AG09319 (cell line): ENCODE results near the gene CCDC197.

Source experiments
- DNase-seq: peaks from one replicate; pipeline ENCODE4 v3.0.0-alpha.2; 2010; ENCODE audit warnings: low read depth; ENCODE audit errors: extremely low read depth
- TF ChIP-seq, protein P1 (sequence below): IDR thresholded peaks from 2 replicates; pipeline ENCODE4 v1.5.1; 2011; ENCODE audit warnings: low read depth, mild to moderate bottlenecking, inconsistent platforms, low read length, moderate library complexity

CCDC197 gene

DNA sequence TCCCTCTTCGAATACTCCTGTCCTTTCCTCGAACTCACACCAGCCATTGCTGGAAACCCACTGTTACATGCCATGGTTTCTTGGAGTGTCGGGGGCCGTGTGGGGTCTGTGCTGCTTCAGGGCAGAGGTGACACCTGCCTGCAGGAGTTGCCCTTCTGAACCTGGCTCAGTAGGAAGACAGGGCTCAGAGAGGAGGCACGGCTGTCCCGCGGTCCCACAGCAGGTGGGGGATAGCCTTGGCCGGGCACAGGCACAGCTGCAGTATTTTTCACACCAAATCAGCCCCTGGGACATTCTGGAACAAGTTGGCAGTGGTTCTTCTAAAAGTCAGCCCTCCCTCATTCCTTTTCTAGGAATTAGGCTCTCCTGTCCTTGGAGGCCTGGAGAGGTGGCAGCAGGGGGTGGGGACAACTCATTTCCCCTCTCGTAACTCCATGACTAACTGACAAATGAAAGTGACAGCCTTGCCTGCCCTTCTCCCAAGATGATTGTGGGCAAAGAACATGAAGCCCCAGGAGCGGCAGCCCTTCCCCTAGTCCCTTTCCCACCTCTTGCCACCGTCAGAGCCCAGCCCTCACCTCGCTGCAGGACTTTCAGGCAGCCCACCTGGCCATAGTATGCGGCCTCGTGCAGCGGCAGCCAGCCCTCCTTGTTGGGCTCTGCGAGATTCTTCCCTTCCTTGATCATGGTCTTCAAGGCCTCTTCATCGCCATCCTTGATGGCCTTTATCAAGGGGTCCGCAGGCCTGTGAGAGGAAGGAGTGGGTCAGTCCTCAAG is 43.2 kb upstream of the CCDC197 start:
- TF ChIP-seq, protein P1, sequence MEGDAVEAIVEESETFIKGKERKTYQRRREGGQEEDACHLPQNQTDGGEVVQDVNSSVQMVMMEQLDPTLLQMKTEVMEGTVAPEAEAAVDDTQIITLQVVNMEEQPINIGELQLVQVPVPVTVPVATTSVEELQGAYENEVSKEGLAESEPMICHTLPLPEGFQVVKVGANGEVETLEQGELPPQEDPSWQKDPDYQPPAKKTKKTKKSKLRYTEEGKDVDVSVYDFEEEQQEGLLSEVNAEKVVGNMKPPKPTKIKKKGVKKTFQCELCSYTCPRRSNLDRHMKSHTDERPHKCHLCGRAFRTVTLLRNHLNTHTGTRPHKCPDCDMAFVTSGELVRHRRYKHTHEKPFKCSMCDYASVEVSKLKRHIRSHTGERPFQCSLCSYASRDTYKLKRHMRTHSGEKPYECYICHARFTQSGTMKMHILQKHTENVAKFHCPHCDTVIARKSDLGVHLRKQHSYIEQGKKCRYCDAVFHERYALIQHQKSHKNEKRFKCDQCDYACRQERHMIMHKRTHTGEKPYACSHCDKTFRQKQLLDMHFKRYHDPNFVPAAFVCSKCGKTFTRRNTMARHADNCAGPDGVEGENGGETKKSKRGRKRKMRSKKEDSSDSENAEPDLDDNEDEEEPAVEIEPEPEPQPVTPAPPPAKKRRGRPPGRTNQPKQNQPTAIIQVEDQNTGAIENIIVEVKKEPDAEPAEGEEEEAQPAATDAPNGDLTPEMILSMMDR: no peak
- no peak for DNase-seq

DNA sequence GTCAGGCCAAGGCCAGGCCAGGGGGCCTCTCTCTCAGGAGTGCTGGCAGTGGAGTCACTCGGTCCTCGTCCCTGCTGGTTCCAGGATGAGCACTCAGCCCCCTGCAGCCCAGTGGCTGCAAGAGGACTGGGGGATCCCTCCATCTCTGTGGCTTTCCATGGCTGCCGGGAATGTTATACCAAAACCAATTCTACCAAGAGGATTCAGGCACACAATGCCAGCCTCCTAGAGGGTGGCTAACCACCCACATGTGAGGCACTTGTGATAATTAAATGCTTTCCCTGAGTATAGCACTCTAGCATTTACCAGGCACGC is 42.6 kb upstream of the CCDC197 start:
- TF ChIP-seq, protein P1: no peak
- no peak for DNase-seq

DNA sequence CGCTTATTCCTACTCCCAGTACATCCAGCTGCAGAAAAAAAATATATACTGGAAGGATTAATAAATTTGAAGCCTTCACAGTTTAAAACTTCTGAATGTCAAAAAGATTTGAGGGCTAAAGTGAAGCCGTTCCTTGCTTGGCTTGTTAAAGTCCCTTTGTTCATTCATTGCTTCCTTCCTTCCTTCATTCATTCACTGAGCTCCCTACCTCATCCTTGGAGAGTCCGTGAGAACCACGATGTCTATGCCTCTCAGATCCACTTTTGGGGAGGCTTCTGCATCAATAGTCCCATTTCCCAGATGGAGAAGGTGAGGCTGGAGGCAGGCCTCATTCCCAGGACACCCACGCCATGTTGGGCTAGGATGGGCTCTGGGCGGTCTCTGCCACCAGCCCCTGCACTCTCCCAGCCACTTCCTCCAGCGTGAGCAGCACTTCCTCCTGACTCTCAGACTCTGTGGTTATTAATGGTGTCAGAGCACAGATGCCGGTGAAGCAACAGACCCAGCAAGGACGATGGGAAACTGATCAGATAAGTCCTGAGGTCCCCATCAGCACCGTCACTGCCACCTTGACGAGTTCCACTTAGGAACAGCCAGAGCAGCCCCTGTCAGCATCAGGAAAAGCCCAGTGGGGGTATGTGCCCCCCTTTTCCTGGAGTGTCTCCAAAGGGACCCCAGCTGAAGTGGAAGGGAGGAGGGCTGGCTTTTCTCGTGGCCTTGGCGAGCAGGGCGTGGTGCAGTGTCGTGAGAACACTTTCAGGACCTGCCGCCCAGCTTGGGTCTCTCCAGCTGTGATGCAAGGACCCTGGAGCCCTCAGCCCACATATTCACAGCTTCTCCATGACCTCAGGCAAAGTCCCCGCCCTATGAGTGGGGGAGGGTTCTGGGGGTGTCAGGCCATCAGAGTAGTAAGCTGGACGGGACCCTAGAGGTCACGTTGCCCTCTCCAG is 41.9 kb upstream of the CCDC197 start:
- TF ChIP-seq, protein P1: no peak
- no peak for DNase-seq

DNA sequence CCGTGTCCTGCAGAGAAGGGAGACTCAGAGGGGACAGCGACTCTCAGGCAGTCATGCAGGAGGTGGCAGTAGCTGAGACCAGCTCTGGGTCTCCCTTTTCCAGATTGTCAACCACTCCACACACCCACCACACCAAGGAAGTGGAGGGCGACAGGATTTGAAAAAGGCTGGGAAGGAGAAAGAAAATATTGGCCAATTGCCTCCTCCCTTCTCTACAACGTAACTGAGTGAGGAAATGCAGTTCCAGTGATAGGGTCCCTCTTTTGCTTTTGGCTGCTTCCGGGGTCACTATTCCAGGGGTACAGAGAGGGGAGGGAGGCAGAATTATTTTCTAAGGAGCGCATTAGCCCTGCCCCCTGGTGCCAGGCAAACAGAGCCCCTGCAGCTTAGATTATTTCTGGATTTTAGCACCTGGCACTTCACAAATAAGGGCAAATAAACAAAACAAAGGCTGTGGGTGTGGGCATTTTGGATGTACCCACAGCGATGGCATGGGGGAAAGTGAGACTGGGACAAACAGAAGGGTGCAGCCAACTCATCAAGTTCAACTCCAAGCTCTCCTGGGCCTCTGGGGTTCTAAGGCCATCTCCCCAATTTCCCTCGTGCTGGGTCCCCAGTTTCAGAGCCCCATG is 41.1 kb upstream of the CCDC197 start:
- TF ChIP-seq, protein P1: no peak

DNA sequence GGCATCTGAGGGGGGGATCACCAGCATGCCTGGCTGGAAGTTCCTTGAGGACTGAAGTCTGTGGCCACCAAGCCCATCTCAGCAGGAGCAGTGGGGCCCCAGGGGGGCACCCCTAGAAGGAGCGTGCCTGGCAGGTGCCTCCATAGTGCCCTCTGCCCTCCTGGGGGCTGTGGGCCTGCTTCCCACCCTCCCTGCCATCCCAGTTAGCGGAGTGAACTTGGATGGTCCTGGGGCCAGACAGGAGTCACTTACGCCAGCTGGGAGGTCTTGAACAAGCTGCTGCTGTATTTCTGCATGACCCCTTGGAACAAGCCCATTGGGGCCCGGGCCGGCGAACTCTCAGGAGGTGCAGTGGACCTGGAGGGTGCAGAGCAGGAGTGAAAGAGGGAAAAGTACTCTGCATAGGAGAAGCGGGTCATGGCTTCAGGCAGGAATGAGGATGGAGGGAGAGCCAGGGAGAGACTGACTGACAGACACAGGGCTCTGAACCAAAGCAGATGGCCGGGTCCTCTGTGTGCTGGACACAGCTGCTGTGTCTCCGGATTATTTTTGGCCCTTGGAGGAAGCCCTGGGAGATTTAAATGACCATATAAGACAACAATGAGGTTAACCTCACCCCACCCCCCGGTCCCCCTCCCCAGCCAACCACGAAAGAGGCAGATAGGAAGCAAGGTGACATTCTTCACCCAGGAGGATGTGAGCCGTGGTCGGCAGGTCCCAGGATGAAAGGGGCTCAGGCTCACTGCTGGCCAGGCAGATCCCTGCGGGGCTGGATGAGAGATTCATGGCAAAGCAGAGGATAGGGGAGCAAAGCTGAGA is 40.4 kb upstream of the CCDC197 start:
- TF ChIP-seq, protein P1: no peak
- no peak for DNase-seq

More for the DNA sequence above, 41.1 kb upstream of the CCDC197 start:
- no peak for DNase-seq

DNA sequence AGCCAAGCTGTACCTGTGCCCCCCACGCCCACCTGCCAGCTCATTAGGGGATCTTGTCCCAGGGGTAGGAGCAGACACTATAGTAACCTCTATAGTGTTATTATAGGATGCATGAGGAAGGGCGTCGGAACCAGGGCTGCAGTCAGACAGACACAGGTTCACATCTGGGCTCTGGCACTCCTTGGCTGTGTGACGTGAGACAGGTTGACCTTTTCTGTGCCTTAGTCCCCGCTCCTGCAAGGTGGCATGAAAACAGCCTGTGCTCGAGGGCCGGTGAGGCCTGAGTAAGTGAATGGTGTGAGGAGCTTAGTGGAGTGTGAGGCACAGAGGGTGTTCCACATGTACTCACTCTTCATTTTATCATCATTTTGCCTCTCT is 39.8 kb upstream of the CCDC197 start:
- TF ChIP-seq, protein P1: no peak
- no peak for DNase-seq
